Skeletal muscle cell (primary cell): ENCODE data around the gene IQUB.
"Not testable (repeated sequence)": the region's sequence is repeated elsewhere in the genome, so short reads cannot be mapped to it uniquely, and the experiment has no call there.

Source experiments
- DNase-seq: peaks from one replicate; pipeline ENCODE4 v3.0.0-alpha.2; 2010; ENCODE audit warnings: low read depth
- H3K4me3 ChIP-seq: 2 replicates; pipeline ENCODE4 v1.5.1; 2011; ENCODE audit warnings: low read depth, mild to moderate bottlenecking, control low read depth, low read length, moderate library complexity

Gene IQUB

DNA sequence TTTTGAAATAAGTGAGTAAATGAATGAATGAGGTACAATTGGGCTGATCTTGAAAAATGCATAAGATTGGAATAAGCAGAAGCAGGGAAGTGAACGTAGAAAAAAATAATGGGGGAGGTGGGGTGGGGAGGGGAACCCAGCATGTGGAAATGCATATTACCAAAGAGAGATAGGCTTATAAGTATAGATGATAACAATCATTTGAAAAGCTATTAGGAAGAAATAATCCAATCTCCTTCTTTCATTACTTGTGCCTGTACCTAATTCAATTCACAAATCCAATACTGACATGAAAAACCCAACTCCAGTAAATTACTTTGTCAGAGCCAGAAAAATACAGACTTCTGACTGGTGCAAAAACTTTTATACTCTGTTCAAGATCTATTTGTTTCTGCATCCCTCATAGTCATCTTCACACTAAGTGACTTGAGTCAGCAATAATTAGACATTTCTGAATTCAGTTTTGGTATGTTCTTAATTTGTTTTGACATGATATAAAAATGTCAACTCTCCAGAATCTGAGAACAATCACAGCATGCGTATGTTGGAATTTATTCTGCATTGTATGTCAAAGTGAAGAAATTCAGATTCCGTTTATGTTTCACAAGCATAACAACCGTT is 99.2 kb downstream of the IQUB start:
- DNase-seq, result no peak
- H3K4me3 ChIP-seq, result no peak overlapping the region

GRCh38 chr7:123433665-123434064 is 100.7 kb downstream of the IQUB start:
- H3K4me3 ChIP-seq, result no peak overlapping the region
- no peak for DNase-seq

- DNase-seq, result no peak
- no peak overlapping the region for H3K4me3 ChIP-seq
Measured at GRCh38 chr7:123432601-123433000, 101.8 kb downstream of the IQUB start.

- no peak for DNase-seq
- no peak overlapping the region for H3K4me3 ChIP-seq
Measured at GRCh38 chr7:123431075-123431614, 103.2 kb downstream of the IQUB start.

DNA sequence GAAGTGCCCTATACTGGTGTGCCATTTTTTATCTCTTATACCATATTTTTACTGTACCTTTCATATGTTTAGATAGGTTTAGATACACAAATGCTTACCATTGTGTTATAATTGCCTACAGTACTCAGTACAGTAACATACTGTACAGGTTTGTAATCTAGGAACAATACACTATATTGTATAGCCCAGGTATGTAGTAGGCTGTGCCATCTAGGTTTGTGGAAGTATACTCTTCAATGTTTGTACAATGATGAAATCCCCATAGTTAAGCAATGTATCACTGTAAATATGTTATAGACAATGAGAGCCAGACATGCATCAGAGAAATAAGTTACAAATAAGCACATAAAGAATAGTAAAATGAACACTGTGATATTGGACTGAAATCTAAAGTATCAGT is 109.1 kb downstream of the IQUB start:
- H3K4me3 ChIP-seq, result no peak overlapping the region
- DNase-seq, result no peak

DNA sequence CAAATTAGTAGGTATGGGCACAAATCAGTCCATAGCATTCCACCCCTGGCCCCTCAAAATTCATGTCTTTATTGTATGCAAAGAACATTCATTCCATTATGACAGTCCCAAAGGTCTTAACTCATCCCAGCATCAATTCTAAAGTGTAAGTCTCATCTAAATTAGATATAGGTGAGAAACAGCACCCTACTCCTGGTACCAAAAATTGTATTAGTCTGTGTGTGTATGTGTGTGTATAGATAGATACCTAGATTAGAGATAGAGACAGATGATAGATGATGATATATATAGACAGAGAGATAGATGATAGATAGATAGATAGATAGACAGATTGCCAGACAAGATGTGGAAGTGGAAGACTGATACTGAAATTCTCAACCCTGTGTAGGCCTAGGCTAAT is 109.9 kb downstream of the IQUB start:
- no peak for DNase-seq
- no peak overlapping the region for H3K4me3 ChIP-seq

- DNase-seq, result no peak
- no peak overlapping the region for H3K4me3 ChIP-seq
Measured at GRCh38 chr7:123423622-123424021, 110.8 kb downstream of the IQUB start.

DNA sequence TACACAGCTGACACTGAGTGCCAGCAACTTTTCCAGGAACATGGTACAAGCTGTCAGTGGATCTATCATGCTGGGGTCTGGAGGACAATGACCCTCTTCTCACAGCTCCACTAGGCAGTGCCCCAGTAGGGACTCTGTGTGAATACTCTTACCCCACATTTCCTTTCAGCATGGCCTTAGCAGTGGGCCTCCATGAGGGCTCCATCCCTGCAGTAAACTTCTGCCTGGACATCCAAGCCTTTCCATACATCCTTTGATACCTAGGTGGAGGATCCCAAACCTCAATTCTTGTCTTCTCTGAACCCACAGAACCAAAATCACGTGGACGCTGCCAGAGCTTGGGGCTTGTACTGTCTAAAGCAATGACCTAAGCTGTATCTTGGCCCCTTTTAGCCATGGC is 116.8 kb downstream of the IQUB start:
- no peak for DNase-seq
- no peak overlapping the region for H3K4me3 ChIP-seq

- H3K4me3 ChIP-seq, result no peak overlapping the region
Measured at GRCh38 chr7:123415625-123416024, 118.8 kb downstream of the IQUB start.

DNA sequence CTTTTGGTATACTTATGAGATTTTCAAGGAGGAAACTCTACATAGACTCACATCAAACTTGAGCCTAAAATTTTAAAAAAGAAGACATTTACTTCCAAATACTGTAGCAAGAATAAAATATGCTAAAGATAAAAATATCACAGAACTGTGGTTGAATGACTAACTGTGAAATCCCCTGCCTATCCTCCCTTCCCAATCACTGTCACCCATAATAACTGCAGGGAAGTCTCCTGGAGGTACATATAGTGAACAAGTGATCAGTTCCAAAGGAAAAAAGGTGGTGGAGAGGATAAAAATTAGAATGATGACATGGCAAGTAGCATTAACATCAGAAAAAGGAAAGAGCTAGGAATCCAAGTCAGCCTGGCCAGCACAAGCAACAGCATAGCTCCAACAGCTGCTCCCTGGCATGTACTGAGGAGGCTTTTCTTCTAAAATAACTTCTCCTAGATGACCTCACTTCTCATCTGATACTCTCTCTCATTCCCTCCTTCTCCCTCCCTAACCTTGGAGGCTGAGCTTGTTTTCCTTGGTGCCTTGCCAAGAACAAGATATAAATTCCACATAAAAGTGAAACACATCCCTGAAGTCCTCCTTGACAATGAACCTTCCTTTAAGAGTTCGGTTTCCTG is 124.0 kb downstream of the IQUB start:
- H3K4me3 ChIP-seq, result no peak overlapping the region
- DNase-seq, result peak; percentile 67

More at GRCh38 chr7:123415625-123416024, 118.8 kb downstream of the IQUB start:
- DNase-seq, result no peak

- not testable (repeated sequence) for H3K4me3 ChIP-seq, DNase-seq
Measured at GRCh38 chr7:123407951-123408350, 126.4 kb downstream of the IQUB start.
